T-helper 2 cell treated with Interferon-gamma antibody and Interleukin-4, amounts not matched to agents 100 ng/mL and 5 ng/mL, for 36 hours (primary cell): ENCODE data around the gene ADGB. TPM values are rescaled to one million over a fixed set of nuclear protein-coding genes. Genes with fewer than 3 reads are reported as not detected.

Experiments
- intact Hi-C: fragments of 100-400 bp; cut with micrococcal nuclease; formaldehyde crosslinking; loops from one replicate; pipeline ENCODE4 v1.15.1; 2023
- total RNA-seq: library from RNA; stranded (reverse); gene quantifications from 2 replicates; pipeline ENCODE4 v1.2.3, GENCODE V29; 2022

The ADGB gene
- total RNA-seq, 1 donor from 2014 or later: not detected

- intact Hi-C loops: loop anchor here (5.0 to 10.0 kb wide), 5 partner anchors 342 to 1307 kb away; partner anchors contain the start of genes SAMD5 and STXBP5
Measured at GRCh38 chr6:146859795-146860495, 261.2 kb downstream of the ADGB start.

GRCh38 chr6:146860583-146860982, 261.8 kb downstream of the ADGB start:
- intact Hi-C loops: no loop called here

GRCh38 chr6:146861029-146861563, 262.3 kb downstream of the ADGB start:
- intact Hi-C loops: no loop called here

- intact Hi-C loops: no loop called here
Measured at GRCh38 chr6:146861716-146862115, 262.9 kb downstream of the ADGB start.

GRCh38 chr6:146862508-146862919, 263.7 kb downstream of the ADGB start:
- intact Hi-C loops: no loop called here

GRCh38 chr6:146864300-146864699, 265.5 kb downstream of the ADGB start:
- intact Hi-C loops: no loop called here

GRCh38 chr6:146864885-146865284, 266.1 kb downstream of the ADGB start:
- intact Hi-C loops: no loop called here

Other genes starting within 250 kb of the ADGB start
- gene RAB32, start 55.1 kb upstream of the ADGB start, total RNA-seq: 0.70 and 0.82 TPM in 2 replicates